Forelimb muscle (tissue), 1 donor: ENCODE results near the gene MTMR11. TPM values are rescaled to one million over a fixed set of nuclear protein-coding genes. Genes with fewer than 3 reads are reported as not detected.
"Not testable (repeated sequence)": the region's sequence is repeated elsewhere in the genome, so short reads cannot be mapped to it uniquely, and the experiment has no call there.

Experiments
- DNase-seq: peaks from one replicate; pipeline ENCODE4 v3.0.0-alpha.2; 2013; ENCODE audit warnings: low read depth
- polyA plus RNA-seq: library from polyadenylated mRNA; unstranded; fragments of 120-200 nt; gene quantifications from one replicate; pipeline ENCODE4 v1.2.1, GENCODE V29; 2013; ENCODE audit not compliant: insufficient read length

MTMR11 gene
- polyA plus RNA-seq, 1 donor: 16.5 TPM

- peak; percentile 91 for DNase-seq
Observed at GRCh38 chr1:149899460-149900284, 37.0 kb downstream of the MTMR11 start, which contains the start of gene BOLA1. Gene BOLA1, plus strand, starts transcription at chr1:149899568. Its CDS starts 492 bp downstream, at chr1:149900060.

GRCh38 chr1:149896575-149896974 lies 40.1 kb downstream of the MTMR11 start:
- DNase-seq: no peak

DNA sequence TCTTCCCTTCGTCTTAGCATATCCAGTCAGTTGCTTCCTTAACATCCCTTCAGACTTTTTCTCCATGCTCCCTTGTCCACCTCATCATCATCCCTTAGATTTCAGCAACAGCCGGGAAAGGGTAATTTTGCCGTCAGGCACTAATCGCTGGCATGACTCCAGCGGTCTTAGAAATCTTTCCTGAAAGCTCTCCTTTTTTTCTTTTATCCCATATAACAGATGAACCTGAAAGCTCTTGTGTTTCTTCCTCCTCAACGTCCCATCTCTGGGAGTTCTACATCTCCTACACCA lies 47.7 kb downstream of the MTMR11 start:
- peak; percentile 22 for DNase-seq

DNA sequence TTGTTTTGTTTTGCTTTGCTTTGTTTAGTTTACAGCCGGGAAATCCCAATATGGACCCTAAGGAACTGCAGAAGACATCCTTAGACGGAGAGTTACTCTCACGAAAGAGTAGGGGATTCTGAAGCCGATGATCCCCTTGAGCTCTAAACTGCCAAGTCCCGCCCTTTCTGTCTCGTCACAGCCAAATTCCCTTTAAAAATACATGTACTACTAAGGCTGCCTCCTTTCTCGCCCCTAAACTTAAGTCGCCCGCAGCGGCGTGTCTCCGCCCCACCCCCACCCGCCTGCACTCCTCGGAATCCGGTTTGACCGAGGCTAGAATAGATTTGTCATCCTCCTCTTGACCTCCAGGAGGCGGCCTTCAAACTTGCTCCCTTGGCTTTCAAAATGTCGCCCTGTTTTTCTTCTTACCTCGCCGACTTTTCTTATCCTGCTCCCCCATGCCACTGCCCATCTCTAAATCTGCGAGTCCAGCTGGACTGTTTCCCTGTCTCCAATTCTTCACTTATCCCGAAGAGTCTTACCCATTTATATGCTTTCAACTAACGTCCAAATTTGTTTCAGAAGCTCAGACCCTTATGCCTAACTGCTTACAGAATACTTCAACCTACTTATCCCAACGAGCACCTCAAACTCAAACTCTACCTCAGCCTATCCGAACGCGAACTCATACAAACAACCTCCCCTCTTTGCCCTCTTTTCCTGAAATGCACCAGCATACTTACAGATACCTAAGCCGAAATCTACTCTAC lies 48.3 kb downstream of the MTMR11 start:
- peak; percentile 78 for DNase-seq

- peak; percentile 98 for DNase-seq
Observed at GRCh38 chr1:149887456-149888246, 49.0 kb downstream of the MTMR11 start.

DNA sequence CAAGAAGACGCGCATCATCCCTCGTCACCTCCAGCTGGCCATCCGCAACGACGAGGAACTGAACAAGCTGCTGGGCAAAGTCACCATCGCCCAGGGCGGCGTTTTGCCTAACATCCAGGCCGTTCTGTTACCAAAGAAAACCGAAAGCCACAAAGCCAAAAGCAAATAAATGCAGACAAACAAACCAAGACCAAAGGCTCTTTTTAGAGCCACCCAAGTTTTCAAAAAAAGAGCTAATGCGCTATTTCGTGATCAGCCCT lies 49.6 kb downstream of the MTMR11 start:
- not testable (repeated sequence) for DNase-seq

GRCh38 chr1:149886396-149887195 lies 50.1 kb downstream of the MTMR11 start:
- DNase-seq: peak; percentile 99

DNA sequence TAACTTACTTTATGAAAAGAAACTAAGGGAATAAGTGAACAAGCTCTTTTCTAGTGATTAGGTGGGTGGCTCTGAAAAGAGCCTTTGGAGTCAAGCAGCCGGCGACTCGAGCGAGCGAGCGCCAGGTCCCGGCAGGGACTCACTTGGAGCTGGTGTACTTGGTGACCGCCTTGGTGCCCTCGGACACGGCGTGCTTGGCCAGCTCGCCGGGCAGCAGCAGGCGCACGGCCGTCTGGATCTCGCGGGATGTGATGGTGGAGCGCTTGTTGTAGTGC lies 50.6 kb downstream of the MTMR11 start:
- DNase-seq: not testable (repeated sequence)

DNA sequence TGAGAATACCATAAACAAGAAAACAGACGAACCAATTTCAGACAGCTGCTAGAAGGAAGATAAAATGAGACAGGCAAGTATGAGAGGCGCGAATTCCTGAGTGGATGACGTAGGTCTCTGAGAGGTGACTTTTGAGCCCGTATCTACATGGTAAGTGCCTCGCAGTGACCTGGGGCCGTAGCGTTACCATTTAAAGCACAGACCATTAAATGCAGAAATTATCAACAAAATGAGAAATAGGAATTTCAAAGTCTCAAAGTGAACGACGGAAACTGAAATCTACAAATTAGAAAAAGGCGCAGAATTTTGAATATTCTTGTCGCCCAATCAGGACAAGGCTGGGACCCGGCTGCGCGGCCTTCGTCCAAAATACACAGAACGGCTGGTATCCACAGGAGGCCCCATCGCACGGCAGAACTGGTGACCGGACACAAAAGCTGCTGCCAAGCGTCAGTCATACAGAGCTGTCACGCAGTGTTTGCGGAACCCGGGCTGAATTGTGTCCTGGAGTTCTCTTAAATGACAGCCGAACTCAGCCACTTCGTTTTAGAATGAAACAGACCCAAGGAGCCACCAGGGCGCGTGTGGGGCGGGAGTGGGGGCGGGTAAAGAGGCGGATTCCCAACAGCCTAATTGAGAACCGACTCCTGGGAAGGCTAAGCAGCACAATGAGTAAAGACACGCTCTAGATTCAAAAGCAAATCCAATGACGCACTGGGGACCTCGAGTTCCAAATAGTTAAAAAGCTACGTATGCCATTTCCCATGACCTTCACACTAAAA lies 51.1 kb downstream of the MTMR11 start:
- DNase-seq: peak; percentile 70

GRCh38 chr1:149884433-149885338 lies 52.0 kb downstream of the MTMR11 start:
- DNase-seq: peak; percentile 13

DNA sequence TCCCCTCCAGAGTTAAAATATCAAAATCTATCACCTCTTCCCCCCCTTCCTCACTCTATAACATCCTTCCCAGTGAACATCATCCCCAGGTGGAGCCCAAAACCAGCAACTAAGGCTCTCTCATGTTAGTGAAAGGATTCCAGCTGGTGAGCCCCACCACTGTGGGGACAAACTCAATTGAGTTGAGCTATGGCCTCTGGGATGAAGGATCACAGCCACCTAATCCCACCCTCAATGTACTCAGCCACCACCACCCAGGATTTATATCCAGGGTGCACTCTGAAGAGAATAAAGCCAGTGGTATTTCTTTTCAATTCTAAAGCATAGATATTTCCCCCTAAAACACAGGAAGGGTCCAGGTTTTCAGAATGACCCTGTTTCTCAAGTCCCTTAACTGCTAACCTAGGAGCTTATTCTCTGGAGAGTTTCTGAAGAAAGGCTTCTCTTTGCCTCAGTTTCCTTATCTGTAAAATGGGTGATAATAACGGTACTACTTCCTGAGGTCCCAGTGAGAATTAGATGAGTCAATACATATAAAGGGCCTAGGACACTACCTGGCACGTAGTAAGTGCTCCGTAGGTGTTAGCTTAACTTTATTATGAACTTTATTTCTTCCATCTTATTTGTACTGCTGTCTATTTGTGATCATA lies 53.0 kb downstream of the MTMR11 start:
- no peak for DNase-seq

DNA sequence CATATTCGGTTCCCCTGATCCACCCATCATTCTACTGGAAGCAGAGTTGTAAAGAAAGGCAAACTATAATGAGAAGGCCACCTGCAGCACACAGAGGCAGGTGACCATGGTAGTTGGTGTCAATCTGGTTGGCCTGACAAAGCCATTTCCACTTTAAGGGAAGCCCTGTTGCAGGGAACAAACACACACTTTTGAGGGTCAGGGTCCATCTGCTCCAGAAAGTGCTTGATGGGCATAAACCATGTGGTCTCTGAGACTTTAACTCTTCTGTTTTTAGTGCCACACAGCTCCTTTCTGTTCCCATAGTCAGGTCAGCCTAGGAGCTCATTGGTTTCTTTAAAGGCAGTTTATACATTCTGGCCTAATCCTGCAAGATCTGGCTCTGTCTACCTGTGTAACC lies 54.8 kb downstream of the MTMR11 start:
- no peak for DNase-seq

- DNase-seq: no peak
Observed at GRCh38 chr1:149879556-149879955, 57.1 kb downstream of the MTMR11 start.

Other genes with a start within 250 kb of the MTMR11 start
- 1.9 TPM for gene FCGR1A, start 154.2 kb downstream of the MTMR11 start, polyA plus RNA-seq
- gene BOLA1, start 37.3 kb downstream of the MTMR11 start, polyA plus RNA-seq: 11.7 TPM
- 3.1 TPM for gene SV2A, start 19.0 kb downstream of the MTMR11 start, polyA plus RNA-seq
- gene SF3B4, start 9.1 kb downstream of the MTMR11 start, polyA plus RNA-seq: 32.3 TPM
- 14.5 TPM for gene OTUD7B, start 73.8 kb upstream of the MTMR11 start, polyA plus RNA-seq
- gene VPS45, start 130.9 kb upstream of the MTMR11 start, polyA plus RNA-seq: 45.4 TPM
- 98.5 TPM for gene PLEKHO1, start 213.0 kb upstream of the MTMR11 start, polyA plus RNA-seq